Dedifferentiated amniotic fluid mesenchymal stem cell (primary cell): ENCODE results near the gene PTPN13.
"Not testable (repeated sequence)": the region's sequence is repeated elsewhere in the genome, so short reads cannot be mapped to it uniquely, and the experiment has no call there.

ENCODE experiments used
- DNase-seq: peaks from one replicate; pipeline ENCODE4 v3.0.0-alpha.2; 2016; ENCODE audit errors: extremely low spot score

Gene PTPN13

GRCh38 chr4:86718152-86718551, 124.0 kb downstream of the PTPN13 start:
- no peak for DNase-seq

GRCh38 chr4:86719149-86719548, 125.0 kb downstream of the PTPN13 start:
- not testable (repeated sequence) for DNase-seq

- no peak for DNase-seq
Observed at GRCh38 chr4:86720508-86721068, 126.5 kb downstream of the PTPN13 start.

- no peak for DNase-seq
Observed at GRCh38 chr4:86721412-86721811, 127.3 kb downstream of the PTPN13 start.

- no peak for DNase-seq
Observed at GRCh38 chr4:86730310-86730709, 136.2 kb downstream of the PTPN13 start.

GRCh38 chr4:86737244-86737643, 143.1 kb downstream of the PTPN13 start:
- DNase-seq = no peak

- DNase-seq = no peak
Observed at GRCh38 chr4:86741846-86742245, 147.7 kb downstream of the PTPN13 start.

GRCh38 chr4:86744570-86744969, 150.5 kb downstream of the PTPN13 start:
- no peak for DNase-seq

GRCh38 chr4:86749121-86749520, 155.0 kb downstream of the PTPN13 start:
- no peak for DNase-seq

GRCh38 chr4:86755388-86755787, 161.3 kb downstream of the PTPN13 start:
- no peak for DNase-seq

- no peak for DNase-seq
Observed at GRCh38 chr4:86757468-86757867, 163.4 kb downstream of the PTPN13 start.

GRCh38 chr4:86759298-86759697, 165.2 kb downstream of the PTPN13 start:
- DNase-seq = no peak

GRCh38 chr4:86762649-86763048, 168.5 kb downstream of the PTPN13 start:
- no peak for DNase-seq

GRCh38 chr4:86769794-86770193, 175.7 kb downstream of the PTPN13 start:
- DNase-seq = no peak

GRCh38 chr4:86771141-86771540, 177.0 kb downstream of the PTPN13 start:
- no peak for DNase-seq

GRCh38 chr4:86775061-86775460, 180.9 kb downstream of the PTPN13 start:
- DNase-seq = no peak

GRCh38 chr4:86778175-86778574, 184.1 kb downstream of the PTPN13 start:
- no peak for DNase-seq

- no peak for DNase-seq
Observed at GRCh38 chr4:86788826-86789225, 194.7 kb downstream of the PTPN13 start.

GRCh38 chr4:86791126-86791525, 197.0 kb downstream of the PTPN13 start:
- DNase-seq = no peak

- DNase-seq = no peak
Observed at GRCh38 chr4:86809809-86810208, 215.7 kb downstream of the PTPN13 start.

- no peak for DNase-seq
Observed at GRCh38 chr4:86810847-86811246, 216.7 kb downstream of the PTPN13 start.

GRCh38 chr4:86815653-86816052, 221.5 kb downstream of the PTPN13 start:
- no peak for DNase-seq

- DNase-seq = peak; percentile 31
Observed at GRCh38 chr4:86816501-86817273, 222.6 kb downstream of the PTPN13 start.

GRCh38 chr4:86818211-86818610, 224.1 kb downstream of the PTPN13 start:
- DNase-seq = no peak
